ENCODE data around the gene CCDC18.
"Not testable (repeated sequence)": the region's sequence is repeated elsewhere in the genome, so short reads cannot be mapped to it uniquely, and the experiment has no call there.

The CCDC18 gene

DNA sequence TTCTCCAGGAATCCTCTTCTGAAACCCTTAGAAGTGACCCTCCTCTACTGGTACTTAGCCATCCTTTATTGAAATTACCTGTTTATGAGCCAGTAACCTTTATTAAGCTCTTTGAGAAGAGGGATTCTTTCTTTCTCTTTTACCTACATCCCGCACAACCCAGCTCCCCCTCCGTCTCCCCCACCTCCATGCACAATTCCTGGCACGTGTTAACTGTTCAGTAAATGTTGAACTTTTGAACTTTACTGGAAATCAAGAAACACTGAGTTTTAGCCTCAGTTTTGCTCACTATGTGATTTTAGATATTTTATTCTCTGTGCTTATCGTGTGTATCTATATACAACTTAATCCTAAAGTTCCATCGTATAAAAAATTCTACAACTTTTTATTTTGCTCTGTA lies 2.1 kb upstream of the CCDC18 start:
- no peak for DNase-seq

DNA sequence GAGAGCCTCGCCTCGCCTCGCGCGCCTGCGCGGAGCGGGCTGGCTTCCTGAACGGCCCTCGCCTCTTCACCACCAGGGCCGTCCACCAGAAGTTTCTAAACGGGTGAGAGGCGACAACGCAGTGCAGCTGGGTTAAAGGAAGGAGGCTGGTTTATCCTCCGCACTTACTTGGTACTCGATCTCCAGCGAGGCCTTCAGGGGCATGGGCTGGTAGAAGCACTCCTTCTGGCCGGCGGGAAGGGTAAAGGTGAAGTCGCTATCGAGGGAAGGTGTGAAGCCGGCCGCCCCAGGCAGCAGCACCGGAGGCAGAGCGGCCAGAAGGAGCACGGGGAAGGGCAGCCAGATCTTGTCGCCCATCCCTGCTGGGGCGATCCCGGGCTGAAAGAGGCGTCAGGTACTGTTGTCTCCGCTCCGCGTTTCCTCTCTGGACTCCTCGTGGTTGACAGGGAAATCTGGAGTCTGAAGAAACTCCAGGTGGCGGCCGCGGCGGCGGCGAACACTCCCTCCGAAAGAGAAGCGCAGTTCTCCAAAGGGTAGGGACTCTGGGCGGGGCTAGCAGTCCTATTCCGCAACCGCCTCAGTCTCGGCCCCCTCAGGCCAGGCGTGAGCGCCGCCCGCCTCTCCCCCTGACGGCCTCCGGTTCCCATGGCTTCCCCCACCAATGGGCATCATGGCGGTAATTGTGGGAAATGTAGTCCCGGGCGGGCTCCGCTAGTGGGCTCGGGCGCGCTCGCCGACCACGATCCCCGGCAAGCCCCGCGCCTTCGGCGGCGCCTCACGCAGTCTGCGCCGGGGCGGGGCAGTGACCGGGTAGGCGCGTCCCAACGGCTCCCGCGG lies 420 bp upstream of the CCDC18 start, which contains the start of gene TMED5:
Gene TMED5 (minus strand): TSS at position 528 of the 837 bp plus-strand sequence. CDS start 171 bp downstream, at position 357.
- DNase-seq, result peak; percentile 99

DNA sequence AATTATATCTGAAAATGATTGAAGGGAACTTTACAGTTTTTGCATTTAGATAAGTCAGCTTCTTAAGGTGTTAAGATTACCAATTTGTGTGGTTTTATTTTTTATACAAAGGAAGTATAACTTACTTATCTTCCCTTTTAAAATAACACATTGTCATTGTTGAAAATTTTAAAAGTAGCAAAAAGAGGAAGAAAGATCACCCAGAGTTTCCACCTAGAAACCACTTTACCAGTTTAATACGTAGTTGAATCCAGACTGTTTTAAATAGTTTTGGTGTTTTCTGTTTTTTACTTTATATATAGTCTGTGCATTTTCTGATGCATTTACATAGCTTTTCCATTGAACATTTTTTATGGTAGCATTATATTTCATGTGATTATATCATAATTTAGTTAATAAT lies 6.1 kb downstream of the CCDC18 start:
- DNase-seq, result no peak

GRCh38 chr1:93190432-93190831 lies 9.9 kb downstream of the CCDC18 start:
- no peak for DNase-seq

GRCh38 chr1:93194231-93194990 lies 13.9 kb downstream of the CCDC18 start:
- DNase-seq, result no peak

GRCh38 chr1:93196591-93196990 lies 16.1 kb downstream of the CCDC18 start:
- no peak for DNase-seq

GRCh38 chr1:93199150-93199549 lies 18.6 kb downstream of the CCDC18 start:
- DNase-seq, result no peak

GRCh38 chr1:93200086-93200620 lies 19.6 kb downstream of the CCDC18 start:
- no peak for DNase-seq

DNA sequence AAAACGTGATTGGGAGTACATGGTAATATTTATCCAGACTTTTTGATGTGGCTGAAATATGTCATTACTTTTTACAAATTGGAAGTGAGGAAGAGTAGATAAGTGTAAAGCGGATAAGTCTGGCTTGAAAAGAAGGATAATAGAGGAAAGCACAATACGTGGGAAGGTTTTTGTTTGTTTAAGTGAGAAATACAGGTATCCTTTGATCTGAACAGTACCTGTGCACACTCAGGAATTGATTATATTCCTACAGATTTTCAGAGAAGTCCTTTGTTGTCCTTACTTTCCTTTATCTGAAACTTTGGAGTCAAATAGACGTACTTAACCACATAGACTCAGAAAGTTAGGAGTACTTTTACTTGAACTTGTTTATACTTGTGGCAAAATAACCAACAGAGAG lies 20.2 kb downstream of the CCDC18 start:
- DNase-seq, result no peak

GRCh38 chr1:93205892-93206566 lies 25.5 kb downstream of the CCDC18 start:
- DNase-seq, result no peak

- no peak for DNase-seq
Measured at GRCh38 chr1:93206567-93206954, 26.0 kb downstream of the CCDC18 start.

DNA sequence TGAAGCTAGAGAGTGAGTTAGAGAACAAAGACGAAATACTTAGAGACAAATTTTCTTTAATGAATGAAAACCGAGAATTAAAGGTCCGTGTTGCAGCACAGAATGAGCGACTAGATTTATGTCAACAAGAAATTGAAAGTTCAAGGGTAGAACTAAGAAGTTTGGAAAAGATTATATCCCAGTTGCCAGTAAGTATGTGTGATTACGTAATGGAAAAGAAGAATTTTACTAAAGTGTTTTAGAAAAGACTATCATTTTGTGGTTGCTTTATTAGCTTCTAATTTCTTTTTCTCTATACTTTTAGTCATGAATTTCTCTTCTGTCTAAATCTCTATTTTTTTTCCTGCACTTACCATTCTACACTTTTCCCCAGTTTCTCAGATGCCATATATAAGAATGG lies 26.7 kb downstream of the CCDC18 start:
- no peak for DNase-seq

DNA sequence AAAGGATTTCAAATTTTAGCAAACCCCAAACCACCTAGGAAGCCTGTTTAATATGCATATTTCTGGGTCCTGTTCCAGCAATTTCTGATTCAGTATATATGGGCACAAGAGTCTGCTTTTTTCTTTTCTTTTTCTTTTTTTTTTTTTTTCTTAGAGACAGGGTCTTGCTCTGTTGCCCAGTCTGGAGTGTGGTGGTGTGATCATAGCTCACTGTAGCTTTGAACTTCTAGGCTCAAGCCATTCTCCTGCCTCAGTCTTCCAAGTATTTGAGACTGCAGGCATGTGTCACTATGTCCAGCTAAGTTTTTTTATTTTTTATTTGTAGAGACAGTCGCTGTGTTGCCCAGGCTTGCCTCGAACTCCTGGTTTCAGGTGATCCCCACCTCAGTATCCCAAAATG lies 34.8 kb downstream of the CCDC18 start:
- no peak for DNase-seq

- no peak for DNase-seq
Measured at GRCh38 chr1:93219443-93219842, 38.9 kb downstream of the CCDC18 start.

- DNase-seq, result not testable (repeated sequence)
Measured at GRCh38 chr1:93220716-93221115, 40.2 kb downstream of the CCDC18 start.

DNA sequence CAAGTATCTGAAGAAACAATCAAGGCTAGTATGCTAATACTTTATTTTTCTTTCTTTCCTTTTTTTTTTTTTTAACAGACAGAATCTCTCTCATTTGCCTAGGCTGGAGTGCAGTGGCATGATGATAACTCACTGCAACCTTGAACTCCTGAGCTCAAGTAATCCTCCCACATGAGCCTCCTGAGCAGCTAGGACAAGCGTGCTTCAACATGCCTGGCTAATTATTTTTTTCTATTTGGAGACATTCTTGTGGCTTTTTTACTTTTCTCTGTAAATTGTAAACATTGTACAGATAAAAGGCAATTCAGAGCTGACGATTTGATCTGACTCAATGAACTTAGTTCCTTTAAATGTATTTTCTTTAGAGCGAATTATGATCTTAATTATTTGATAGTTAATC lies 41.4 kb downstream of the CCDC18 start:
- no peak for DNase-seq

DNA sequence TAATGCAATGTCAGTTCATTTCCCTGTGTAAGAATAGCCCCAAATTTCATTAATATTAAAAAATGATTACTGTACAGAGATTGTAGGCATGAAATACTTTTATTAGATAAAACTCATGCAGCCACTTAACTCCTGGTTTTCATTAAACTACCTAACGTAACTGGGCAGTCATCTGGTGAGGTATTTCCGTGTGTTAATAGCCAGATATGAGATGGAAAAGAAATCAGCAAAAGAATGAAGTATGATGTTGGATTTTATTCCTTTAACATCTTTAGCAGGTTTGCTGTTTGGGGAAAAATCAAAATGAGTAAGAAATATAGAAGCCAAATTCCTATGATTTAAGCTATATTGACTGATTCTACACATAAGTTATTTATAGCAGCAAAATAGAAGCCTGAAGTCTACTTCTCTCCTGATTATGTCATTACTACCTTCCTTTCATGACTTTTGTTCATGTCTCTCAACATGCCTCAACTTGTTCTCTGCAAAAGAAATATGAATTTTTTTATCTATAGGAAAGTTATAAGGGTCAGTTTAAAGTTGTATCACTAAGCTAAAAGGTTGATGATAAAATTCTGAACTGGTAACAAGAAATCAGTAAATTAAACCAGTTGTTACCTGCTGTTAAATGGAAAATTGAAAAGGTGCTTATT lies 42.6 kb downstream of the CCDC18 start:
- DNase-seq, result no peak

DNA sequence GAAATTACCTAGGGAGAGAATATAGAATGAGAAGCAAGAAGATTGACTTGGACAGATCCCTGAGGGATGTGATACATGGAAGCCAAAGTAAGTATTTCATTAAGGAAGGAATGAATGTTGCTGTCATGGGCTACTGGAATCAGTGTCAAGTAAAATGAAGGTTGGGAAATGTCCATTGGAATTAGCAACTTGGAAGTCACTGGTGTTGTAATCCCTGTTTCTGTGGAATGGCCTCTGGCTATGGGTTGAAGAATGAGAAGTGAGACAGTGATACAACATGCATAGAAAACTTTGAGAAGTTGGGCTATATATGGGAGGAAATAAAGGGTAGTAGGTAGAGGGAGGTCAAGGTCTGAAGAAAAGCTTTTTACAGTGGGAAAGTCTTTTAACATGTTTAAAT lies 54.7 kb downstream of the CCDC18 start:
- DNase-seq, result no peak

- DNase-seq, result no peak
Measured at GRCh38 chr1:93237021-93237420, 56.5 kb downstream of the CCDC18 start.

DNA sequence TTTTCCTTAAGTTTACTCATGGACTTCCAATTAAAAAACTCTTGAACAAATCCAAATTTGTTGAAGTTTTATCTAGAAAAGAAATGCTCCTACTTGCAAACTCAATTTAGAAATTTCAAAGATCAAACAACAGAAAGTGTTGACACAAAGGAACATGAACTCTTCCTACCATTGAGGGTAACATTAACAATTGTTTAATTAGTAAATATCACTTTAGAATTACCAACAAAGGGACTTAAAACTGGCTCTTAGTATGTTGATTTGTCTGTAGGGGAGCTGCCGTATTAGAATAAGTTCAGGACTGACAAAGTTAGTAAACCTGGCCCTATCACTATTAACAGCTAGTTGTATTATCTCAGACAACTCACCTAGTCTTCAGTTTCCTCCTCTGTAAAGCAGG lies 57.9 kb downstream of the CCDC18 start:
- no peak for DNase-seq

DNA sequence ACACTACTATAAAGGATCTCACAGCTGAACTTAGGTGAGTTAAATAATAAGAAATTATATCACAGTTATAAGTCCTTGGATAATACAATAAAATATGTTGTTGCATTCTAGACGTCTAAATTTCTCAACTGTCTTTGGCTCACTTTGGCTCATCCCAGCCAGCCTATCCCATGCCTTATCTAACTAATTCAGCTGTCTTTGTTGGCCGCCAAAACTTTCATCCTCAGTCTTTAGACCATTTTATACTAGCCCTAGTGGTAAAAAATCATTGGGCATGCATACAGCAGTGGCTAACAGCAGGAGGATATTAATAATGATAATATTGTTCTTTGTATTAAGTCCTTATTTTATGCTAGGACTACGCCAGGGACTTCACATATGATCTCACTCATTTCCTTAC lies 59.3 kb downstream of the CCDC18 start:
- DNase-seq, result no peak

GRCh38 chr1:93243233-93243632 lies 62.7 kb downstream of the CCDC18 start:
- not testable (repeated sequence) for DNase-seq

All from HCEC 1CT (cell line).